ENCODE data around the gene SLC22A15.
"Not testable (repeated sequence)": the region's sequence is repeated elsewhere in the genome, so short reads cannot be mapped to it uniquely, and the experiment has no call there.

Gene SLC22A15

DNA sequence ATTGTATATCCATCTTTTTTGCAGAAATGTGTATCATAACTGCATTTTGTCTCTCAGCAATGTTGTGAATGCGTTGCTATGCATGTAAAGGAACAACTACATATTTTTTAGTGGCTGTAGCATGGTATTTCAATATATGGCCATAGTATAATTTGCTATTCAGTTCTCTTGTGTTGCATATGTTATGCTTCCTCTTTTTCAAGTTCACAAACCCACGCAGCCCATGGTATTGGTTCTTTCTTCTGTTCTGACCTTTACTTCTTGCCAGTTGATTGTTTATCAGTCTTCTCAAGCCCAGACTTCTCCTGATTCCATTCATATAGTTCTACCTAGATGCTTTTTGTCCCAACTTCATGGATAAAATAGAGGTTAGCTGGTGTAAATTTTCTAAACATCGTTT lies 6.1 kb downstream of the SLC22A15 start:
- no peak for DNase-seq

DNA sequence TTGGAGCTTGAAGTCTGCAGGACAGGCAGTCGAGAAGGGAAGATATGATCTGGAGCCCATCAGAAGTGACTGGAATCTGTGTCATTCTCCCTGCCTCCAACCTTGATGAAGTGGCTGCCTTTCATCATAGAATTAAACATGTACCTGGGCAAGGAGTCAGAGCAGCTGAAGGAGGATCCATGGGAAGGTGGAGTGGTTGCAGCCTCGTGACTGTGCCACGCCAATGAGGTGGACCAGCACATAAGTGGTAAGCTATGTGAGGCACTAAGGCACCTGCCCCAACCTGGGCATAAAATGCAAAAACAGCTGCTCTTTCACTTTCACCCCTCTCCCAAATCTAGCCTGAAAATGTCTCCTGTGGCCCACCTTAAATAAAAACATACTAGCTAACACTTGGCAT lies 7.3 kb downstream of the SLC22A15 start:
- no peak for DNase-seq

DNA sequence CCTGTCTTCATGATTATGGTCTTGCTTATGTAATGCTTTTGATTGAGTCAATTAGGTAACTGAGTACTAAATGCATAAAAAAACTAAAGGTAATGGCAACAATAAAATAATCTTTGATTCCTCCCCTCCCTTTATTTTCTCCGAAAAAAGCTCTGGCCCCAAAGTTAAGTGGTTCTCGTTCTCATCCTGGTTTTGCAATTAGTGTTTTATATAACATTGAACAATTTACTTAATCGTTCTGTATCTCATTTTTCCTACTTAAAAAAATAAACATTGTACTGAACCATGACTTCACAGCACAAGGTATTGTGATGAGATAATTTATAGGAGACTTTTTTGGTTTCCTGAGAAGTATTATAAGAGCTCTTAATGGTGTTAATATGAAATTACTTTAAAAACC lies 11.3 kb downstream of the SLC22A15 start:
- no peak for DNase-seq

DNA sequence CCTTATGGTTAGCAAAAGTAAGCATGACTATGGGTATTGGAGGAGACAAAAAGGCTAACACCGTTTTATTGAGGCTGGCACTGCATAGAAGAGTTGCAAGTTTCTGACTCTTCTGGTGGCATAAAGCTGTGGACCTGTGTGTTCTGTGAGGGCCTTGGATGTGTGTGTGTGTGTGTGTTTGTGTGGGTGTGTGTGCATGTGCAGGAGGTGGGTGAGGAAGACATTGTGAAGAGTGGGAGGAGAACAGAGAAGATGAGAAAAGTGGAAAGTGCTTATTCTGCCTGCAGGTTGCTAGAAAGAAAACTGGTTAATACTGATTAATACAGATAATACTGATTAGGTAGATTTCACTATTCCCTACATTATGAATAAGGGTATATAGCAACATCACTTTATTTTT lies 12.6 kb downstream of the SLC22A15 start:
- no peak for DNase-seq

DNA sequence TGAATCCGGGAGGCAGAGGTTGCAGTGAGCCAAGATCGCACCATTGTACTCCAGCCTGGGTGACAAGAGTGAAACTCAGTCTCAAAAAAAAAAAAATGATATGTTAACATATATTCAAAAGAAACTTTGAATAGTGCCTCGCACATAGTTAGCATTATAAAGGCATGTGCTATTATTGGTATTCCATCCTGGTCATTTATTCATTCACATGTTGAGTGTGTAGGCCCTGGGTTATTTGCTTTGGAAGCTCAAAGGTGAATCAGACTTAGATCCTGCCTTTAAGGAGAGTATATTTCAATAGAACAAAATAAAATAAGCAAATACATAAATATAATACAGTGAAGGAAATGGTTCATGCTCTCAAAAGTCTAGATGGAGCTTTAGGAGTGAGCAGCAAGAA lies 13.4 kb downstream of the SLC22A15 start:
- DNase-seq: no peak

DNA sequence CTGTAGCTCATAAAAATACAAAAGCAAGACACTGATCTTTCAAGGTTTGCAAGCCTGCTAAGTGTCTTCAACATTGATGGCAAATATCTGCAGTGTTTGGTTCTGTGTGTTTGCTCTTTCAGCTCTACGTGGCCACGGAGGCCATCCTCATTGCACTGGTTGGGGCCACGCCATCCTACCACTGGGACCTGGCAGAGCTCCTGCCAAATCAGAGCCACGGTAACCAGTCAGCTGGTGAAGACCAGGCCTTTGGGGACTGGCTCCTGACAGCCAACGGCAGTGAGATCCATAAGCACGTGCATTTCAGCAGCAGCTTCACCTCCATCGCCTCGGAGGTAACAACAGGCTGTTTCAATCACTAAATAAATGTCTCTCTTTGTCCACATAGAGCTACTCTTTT lies 15.6 kb downstream of the SLC22A15 start:
- DNase-seq: no peak

DNA sequence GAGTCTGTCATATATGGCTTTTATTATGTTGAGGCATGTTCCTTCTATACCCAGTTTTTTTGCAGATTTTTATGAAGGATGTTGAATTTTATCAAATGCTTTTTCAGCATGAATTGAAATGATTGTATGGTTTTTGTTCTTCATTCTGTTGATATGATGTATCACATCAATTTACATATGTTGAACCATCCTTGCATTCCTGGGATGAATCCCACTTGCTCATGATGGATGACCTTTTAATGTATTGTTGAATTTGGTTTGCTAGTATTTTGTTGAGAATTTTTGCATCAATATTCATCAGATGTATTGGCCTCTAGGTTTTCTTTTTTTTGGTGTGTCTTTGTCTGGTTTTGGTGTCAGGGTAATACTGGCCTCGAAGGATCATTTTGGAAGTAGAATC lies 21.6 kb downstream of the SLC22A15 start:
- DNase-seq: not testable (repeated sequence)

DNA sequence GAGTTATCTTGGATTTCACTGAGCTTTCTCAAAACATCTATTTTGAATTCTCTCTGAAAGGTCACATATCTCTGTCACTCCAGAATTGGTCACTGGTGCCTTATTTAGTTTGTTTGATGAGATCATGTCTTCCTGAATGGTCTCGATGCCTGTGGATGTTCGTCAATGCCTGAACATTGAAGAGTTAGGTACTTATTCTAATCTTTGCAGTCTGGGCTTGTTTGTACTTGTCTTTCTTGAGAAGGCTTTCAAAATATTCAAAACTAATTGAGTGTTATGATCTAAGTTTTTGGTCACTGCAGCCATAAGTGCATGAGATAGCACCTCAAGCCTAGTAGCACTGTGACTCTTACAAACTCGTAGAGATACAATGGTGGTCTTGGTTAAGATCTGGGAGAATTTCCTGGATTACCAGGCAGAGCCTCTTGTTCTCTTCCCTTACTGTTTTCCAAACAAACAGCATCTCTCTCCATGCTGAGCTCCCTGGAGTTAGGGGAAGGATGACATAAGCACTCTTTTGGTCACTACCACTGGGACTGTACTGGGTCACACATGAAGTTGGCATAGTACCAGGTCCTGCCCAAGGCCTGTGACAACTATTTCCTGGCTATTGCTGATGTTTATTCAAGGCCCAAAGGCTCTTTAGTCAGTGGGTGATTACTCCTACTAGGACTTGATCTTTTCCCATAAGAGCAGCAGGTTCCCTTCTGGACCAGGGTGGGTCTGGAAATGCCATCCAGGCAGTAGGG lies 25.6 kb downstream of the SLC22A15 start:
- no peak for DNase-seq

DNA sequence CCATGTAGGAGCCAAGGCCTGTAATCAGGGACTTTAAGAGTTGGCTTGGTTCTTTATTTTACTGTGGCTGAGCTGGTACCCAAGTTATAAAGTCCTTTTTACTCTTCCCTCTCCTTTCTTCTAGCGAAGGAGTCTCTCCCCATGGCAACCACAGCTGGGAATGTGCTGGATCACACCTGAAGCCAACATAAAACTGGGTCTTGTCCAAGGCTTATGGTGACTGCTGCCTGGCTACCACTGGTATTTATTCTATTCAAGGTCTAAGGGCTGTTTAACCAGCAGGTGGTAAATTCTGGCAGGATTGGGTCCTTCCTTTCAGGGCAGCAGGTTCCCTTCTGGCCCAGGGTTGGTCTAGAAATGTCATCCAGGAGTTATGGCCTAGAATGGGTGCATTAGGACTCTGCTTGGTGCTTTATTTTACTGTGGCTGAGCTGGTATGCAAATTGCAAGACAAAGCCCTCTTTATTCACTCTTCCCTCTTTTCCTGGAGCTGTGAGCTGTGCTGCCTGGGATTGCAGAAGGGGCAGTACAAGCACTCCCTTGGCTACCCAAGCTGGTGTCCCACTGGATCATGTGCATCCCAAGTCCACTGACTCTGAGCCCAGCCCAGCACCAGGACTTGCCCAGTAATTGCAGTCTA lies 26.6 kb downstream of the SLC22A15 start:
- no peak for DNase-seq

DNA sequence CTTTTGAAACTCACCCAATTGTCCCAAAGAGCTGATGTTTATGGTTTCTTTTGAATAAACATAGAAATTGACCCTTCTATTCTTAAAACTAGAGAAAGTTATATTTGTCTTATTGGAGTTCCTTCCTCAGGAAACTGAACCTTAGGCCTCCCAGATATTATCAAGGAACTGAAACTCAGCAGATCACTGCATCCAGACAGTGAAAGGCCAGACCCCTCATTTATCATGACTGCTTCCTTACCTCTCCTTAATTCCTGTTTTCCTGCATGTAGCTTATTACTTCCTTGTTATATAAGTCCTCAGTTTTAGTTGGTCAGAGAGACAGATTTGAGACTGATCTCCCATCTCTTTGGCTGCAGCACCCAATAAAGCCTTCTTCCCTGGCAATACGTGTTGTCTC lies 27.5 kb downstream of the SLC22A15 start:
- DNase-seq: no peak

DNA sequence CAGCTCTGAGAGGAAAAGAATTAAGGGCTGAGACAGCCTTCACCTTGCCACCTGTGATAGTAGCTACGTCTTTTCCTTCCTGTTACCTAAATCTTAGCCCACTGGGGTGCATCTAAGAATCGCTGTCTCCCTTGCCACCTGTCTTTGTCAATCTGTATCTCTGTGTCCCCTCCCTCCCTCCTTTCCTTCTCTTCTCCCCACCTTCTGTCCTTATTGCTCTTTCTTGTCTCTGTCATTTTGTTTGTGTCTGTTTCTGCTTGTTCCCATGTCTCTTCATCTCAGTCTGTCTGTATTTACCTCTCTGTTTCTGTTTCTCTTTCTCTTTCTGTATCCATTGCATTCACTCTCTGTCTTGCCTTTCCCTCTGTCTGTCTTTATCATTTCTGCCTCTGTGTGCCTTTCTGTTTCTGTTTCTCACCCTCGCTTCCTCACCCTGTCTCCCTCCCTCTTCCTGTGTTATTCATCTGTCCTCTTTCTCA lies 30.2 kb downstream of the SLC22A15 start:
- no peak for DNase-seq

DNA sequence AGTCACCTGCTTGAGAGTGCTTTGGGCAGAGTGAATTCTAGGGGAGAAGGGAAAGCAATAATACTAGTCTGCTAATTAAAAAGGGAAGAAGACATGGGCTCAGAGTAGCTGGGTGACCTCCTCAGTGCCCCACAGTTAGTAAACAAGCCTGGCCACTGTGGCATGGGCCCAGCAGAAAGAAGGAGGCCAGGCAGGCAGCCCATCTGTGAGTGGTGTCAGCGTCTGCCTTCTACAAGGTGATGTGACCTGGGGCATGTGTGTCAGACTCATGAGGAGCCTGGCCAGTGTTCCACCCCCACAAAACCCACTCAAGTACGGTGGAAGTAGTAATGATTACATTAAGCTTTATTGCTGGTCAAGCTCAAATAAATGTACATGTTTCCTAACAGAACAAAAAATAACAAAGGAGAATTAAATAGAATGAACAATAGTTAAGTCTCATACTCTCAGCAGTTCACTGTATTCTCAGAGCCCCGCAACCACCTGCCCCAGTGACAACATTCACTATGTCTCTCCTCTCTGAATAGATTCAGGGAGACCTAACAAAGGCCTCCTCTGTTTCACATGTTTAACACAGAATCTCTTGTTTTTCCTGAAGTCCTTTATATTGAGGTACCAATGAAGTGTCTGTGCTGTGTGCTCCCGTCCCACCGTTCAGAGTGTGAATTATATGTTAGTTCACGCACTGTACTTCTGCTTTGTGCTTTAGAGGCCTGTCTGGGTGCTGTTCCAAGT lies 32.5 kb downstream of the SLC22A15 start:
- no peak for DNase-seq

DNA sequence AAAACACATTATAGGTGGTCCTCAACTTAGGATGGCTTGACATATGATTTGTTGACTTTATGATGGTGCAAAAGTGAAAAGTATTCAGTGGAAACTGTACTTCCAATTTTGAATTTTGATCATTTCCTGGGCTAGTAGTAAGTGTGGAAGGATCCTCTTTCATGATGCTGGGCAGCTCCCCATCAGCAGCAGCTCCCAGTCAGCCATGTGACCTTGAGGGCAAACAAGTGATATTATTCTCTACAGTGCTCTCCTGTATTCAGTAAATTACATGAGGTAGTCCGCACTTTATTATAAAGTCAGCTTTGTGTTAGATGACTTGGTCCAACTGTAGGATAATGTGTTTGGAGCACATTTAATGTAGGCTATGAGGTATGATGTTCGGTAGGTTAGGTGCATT lies 36.4 kb downstream of the SLC22A15 start:
- DNase-seq: no peak

DNA sequence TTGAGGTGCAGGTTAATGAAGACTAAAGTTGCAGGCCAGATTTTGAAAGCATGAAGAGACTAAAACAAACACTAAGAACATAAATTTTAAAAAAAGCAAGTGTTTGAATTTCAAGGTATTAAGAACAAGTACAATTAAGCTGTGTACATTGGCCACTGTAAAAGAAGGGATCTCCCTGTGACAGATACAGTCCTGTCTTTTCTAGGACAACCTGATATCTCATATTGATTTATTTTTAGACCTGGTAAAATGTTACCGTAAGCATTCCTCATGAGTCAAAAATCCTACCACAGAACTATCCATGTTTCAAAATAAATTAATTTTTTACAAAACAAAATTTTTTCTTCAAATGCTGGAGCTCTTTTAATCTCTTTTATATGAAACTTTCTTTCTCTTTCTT lies 39.4 kb downstream of the SLC22A15 start:
- no peak for DNase-seq

DNA sequence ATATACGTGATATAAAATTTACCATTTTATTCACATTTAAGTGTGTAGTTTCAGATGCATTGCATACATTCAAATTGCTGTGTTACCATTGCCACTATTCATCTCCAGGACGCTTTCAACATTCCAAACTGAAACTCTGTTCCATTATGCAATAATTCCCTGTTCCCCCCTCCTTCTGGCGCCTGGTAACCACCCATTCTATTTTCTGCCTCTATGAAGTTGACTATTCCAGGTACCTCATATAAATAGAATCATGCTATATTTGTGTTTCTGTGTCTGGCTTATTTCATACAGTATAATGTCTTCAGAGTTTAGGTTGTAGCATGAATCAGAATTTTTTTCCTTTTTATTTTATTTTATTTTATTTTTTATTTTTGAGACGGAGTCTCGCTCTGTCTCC lies 41.7 kb downstream of the SLC22A15 start:
- no peak for DNase-seq

DNA sequence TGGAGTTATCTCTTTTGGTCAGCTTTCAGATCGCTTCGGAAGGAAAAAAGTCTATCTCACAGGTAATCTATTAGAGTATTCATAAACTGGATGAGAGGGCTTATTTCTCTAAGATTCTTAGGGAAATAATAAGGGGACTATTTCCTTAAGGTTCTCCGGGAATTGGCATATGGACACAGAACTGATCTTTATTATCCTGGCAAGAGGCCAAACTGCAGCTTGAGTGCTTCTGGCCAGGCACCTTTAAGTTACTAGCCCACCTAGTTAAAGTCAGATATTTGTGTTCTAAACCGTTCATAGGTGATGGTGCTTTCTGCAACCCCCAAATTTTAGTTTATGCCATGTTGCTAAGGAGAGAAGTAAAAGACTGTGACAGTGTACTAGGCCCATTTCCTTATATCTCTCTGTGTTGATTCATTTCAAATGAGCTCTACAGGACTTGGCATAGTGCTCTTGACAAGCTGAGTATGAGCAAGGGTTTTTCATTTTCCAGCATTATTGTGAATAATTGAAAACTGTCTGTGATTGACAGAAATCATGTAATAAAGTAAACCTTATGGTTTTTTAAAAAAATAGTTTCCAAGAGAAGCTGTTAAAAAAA lies 43.4 kb downstream of the SLC22A15 start:
- no peak for DNase-seq

DNA sequence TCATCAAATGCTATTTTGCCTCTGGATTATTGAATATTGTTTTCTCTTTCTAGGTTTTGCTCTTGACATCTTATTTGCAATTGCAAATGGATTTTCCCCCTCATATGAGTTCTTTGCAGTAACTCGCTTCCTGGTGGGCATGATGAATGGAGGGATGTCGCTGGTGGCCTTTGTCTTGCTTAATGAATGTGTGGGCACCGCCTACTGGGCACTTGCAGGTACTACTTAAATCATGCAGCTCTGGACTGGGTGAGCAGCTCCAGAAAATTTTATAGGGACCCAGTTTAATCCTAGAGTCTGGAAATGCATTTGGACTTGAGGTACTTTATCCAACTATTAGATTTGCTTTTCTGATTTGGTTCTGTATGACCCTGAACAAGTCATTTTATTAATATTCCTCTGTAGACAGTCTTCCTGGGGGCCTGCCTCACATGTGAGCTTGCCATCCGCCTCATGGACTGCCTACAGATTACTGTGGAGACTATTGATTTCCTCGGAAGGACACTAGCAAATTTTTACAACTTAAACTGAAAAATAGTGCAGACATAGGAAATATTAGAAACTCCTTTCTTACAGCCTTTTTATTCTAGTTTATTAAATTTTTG lies 44.5 kb downstream of the SLC22A15 start:
- peak; percentile 30 for DNase-seq

DNA sequence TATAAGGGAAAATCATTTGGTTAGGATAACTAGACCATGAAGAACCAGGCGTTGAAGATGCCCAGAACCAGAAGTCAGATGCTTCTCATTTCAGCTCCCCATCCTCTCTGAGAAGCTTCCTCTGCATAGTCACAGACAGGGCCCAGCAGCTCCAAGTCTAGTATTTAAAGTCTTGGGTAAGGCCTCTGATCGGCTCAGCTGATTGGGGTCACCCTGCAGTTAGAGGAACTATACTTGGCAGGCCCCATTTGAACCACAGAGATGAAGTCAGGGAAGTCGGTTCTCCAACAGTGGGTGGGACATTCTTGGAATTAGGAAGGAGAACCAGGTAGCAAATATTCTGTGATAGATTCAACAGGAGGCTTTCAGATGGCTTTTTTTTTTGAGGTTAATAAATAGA lies 48.3 kb downstream of the SLC22A15 start:
- no peak for DNase-seq

DNA sequence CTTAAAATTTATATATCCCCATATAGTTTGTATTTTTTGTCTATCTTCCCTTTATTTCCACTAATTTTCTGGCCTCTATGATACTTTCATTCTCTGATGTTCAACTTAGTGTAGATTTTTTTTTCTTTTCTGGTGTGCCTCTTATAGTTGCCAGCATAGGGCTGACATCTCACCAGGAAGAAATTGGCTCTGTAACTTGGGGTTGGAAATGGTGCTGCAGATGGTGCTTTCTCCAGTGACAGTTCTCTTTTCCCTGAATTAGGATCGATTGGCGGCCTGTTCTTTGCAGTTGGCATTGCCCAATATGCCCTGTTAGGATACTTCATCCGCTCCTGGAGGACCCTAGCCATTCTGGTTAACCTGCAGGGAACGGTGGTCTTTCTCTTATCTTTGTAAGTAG lies 50.3 kb downstream of the SLC22A15 start:
- no peak for DNase-seq

DNA sequence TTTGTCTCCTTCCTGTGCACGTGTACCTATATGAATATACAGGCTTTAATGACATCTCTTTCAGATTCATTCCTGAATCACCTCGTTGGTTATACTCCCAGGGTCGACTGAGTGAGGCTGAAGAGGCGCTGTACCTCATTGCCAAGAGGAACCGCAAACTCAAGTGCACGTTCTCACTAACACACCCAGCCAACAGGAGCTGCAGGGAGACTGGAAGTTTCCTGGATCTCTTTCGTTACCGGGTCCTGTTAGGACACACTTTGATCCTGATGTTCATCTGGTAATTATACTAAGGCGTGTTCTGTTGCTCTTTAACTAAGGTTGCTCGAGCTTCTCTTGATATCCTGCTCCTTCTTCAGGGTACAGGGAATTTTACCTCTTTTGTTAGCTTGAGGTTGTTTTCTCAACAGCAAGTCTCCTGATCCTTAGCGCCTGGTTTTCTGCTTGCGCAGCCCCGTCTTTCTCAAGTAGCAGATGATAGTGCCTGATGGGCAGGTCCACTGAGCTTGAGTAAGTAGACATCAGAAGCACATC lies 55.1 kb downstream of the SLC22A15 start:
- DNase-seq: peak; percentile 64

DNA sequence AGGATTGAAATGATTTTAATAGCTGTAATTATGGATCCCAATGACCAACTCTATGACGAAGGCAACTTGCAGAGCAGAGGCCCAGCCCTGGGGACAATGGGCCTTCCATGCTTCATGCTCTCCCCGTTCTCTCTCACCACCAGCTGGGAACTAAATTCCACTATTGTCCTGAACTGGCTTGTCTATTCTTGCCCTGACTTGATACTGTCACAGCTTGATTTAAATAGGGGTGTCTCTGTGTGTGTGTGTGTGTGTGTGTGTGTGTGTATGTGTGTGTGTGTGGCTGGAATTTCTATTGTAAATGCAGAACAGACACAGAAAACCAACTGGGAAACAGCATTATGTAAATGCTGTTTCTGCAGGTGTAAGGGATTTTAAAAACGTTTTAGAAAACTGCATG lies 57.0 kb downstream of the SLC22A15 start:
- DNase-seq: peak; percentile 53

DNA sequence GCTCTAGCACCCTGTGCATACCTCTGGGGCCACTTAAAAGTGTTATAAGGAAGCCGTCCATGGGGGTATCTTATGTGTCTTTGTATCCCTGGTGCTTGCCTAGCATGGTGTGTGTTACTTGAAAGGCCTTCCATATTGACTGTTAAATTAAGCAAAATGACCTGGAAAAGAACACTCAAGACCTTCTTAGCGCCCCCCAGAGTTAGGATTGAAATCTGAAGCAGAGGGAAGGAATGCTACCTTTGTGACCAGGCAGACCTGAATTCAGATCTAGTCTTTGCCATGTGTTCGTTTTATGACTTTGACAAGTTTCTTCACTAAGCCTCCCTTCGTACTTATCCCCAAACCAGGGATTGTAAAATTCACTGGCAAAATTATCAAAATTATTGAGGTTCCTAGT lies 59.9 kb downstream of the SLC22A15 start:
- DNase-seq: no peak

DNA sequence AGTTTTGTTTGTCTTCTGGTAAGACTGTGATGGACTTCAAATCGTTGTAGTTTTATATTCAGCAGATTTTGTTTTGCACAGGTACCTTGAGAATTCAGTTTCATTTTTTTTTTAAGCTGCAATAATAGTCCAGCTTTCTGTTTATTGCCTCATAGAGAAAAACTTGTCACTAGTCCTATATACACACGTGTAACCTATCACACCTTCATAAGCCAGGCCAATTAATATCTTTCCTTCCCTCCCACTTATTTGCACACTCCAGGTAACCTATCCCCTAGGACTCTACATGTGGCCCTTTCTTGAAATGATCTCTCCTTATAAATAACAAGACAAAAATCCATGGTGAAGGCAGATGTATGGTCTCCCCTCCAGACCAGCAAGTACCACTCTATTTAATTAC lies 62.4 kb downstream of the SLC22A15 start:
- DNase-seq: no peak
